ENCODE results near the gene MEG3.

The MEG3 gene

GRCh38 chr14:100854435-100854834 lies 28.5 kb downstream of the MEG3 start:
- Histone ChIP-seq H3K9me2 (replicated peaks; ENCODE audit: control insufficient read depth, low read length) (no peaks in the 10 kb centered on the region), H3K27ac (ENCODE audit: low read depth, low read length) (no peak overlapping the region), H3K4me2 (ENCODE audit: low read length) (no peak overlapping the region), H3F3A (ENCODE audit: control insufficient read depth, insufficient read depth) (no peaks in the 10 kb centered on the region), H3K36me3 (ENCODE audit: control insufficient read depth, low read length) (no peaks in the 10 kb centered on the region), H4K20me1 (ENCODE audit: control insufficient read depth, insufficient read depth, low read depth, low read length) (no peaks in the 10 kb centered on the region), H3K4me3 (ENCODE audit: low read length) (no peak overlapping the region), H3K4me1 (ENCODE audit: control insufficient read depth, low read length) (no peaks in the 10 kb centered on the region), H3K27me3 (ENCODE audit: control insufficient read depth, low read length) (no peaks in the 10 kb centered on the region), H3K9me3 (ENCODE audit: control insufficient read depth, insufficient read depth, low read length) (no peaks in the 10 kb centered on the region), H3K79me2 (ENCODE audit: control insufficient read depth, low read length) (no peaks in the 10 kb centered on the region)
- TF ChIP-seq CTCF (IDR thresholded peaks at IDR 0.05; ENCODE audit: low read depth, low read length, poor library complexity, severe bottlenecking) (no peak), EZH2phosphoT487 (IDR thresholded peaks at IDR 0.05; ENCODE audit: borderline replicate concordance, low read length) (no peak)

DNA sequence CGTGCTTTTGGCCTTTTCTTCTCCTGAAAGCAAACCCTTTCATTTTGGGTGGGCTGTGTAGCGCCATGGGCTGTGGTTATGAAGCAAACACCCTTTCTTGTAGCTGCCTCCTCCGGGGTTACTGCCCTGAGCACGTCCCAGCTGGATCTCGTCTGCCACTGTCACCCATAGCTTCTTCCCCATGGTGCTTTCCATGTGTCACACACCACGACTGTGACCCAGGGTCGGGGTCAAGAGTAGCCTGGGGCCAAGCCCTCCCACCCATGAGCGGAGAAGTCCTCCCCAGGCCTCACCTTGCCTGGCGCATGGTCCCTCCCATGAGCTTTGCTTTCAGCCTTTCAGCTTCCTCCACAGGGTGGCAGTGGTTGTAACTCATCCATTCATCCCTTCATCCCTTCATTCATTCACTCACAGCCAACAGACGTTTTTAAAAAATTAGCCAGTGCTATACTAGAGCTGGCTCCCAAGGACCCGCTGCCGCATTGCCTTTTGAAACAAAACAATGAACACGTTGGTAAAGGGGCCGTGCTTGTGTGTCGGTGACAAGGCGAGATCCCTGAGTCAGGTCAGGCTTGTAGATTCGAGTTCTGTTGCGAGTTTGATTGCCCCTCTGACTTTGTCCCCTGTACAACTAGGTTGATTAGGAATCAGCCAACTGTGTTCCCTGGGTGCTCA lies 29.5 kb downstream of the MEG3 start:
- no peaks in the 10 kb centered on the region for H3K9me3 ChIP-seq (ENCODE audit: control insufficient read depth, insufficient read depth, low read length)
- H3K4me1 ChIP-seq (ENCODE audit: control insufficient read depth, low read length) = no peaks in the 10 kb centered on the region
- no peaks in the 10 kb centered on the region for H3F3A ChIP-seq (ENCODE audit: control insufficient read depth, insufficient read depth)
- H3K9me2 ChIP-seq (replicated peaks; ENCODE audit: control insufficient read depth, low read length) = no peaks in the 10 kb centered on the region
- H3K27ac ChIP-seq (ENCODE audit: low read depth, low read length) = no peak overlapping the region
- no peak overlapping the region for H3K4me3 ChIP-seq (ENCODE audit: low read length)
- H3K4me2 ChIP-seq (ENCODE audit: low read length) = no peak overlapping the region
- no peaks in the 10 kb centered on the region for H3K79me2 ChIP-seq (ENCODE audit: control insufficient read depth, low read length)
- no peaks in the 10 kb centered on the region for H4K20me1 ChIP-seq (ENCODE audit: control insufficient read depth, insufficient read depth, low read depth, low read length)
- H3K36me3 ChIP-seq (ENCODE audit: control insufficient read depth, low read length) = no peaks in the 10 kb centered on the region
- no peaks in the 10 kb centered on the region for H3K27me3 ChIP-seq (ENCODE audit: control insufficient read depth, low read length)
- no peak for TF ChIP-seq EZH2phosphoT487 (IDR thresholded peaks at IDR 0.05; ENCODE audit: borderline replicate concordance, low read length)
- TF ChIP-seq CTCF (IDR thresholded peaks at IDR 0.05; ENCODE audit: low read depth, low read length, poor library complexity, severe bottlenecking) = no peak

DNA sequence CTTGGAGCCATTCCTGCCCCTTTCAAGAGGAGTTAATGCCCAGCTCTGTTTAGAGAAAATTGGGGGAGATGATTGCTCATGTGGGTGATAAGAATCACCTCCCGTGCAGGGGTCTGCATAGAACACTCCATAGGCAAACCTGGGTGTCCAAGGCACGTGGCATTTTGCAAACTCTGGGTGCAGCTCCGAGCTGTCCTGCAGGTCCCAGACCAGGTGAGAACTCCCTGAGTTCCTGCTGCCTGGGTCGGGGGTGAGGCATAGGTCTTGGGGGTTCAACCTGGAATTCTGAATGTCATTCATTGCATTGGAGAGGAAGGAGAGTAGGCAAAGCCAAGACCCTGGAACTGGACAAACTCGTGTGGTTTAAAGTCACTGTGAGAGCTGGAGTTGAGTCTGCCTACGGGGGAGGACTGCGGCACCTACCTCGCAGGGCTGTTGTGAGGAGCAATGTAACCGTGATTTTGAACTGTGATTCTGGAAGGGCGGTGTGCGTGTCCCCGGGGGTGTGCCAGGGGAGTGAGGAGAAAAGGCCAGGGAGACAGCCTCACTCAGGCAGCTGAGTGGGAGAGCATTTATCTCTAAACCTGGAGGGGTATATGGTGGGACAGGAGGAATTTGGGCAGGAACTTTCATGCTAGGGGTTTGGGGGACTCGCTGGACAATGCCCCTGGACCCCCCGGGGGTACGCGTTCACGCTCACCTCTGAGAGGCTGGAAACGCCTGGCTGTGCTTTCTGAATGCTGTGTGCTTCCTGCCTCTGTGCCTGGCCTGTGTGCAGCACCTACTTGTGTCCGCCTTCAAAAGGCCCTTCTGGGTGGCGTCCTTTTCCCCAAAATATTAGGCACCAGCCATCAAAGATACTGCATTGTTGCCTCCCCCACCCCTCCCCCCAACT lies 30.4 kb downstream of the MEG3 start:
- TF ChIP-seq EZH2phosphoT487 (IDR thresholded peaks at IDR 0.05; ENCODE audit: borderline replicate concordance, low read length) = no peak
- no peak for TF ChIP-seq CTCF (IDR thresholded peaks at IDR 0.05; ENCODE audit: low read depth, low read length, poor library complexity, severe bottlenecking)
- H3F3A ChIP-seq (ENCODE audit: control insufficient read depth, insufficient read depth) = no peaks in the 10 kb centered on the region
- no peaks in the 10 kb centered on the region for H3K36me3 ChIP-seq (ENCODE audit: control insufficient read depth, low read length)
- no peaks in the 10 kb centered on the region for H3K27me3 ChIP-seq (ENCODE audit: control insufficient read depth, low read length)
- H3K79me2 ChIP-seq (ENCODE audit: control insufficient read depth, low read length) = no peaks in the 10 kb centered on the region
- no peaks in the 10 kb centered on the region for H4K20me1 ChIP-seq (ENCODE audit: control insufficient read depth, insufficient read depth, low read depth, low read length)
- no peaks in the 10 kb centered on the region for H3K9me3 ChIP-seq (ENCODE audit: control insufficient read depth, insufficient read depth, low read length)
- no peak overlapping the region for H3K4me2 ChIP-seq (ENCODE audit: low read length)
- no peak overlapping the region for H3K27ac ChIP-seq (ENCODE audit: low read depth, low read length)
- H3K4me3 ChIP-seq (ENCODE audit: low read length) = no peak overlapping the region
- H3K4me1 ChIP-seq (ENCODE audit: control insufficient read depth, low read length) = no peaks in the 10 kb centered on the region
- H3K9me2 ChIP-seq (replicated peaks; ENCODE audit: control insufficient read depth, low read length) = no peaks in the 10 kb centered on the region

Measured in DOHH2 (cell line).